Neural progenitor cell (in vitro differentiated cells): ENCODE measurements around the gene RAB9A. TPM values are rescaled to one million over a fixed set of nuclear protein-coding genes. Genes with fewer than 3 reads are reported as not detected.

ENCODE experiments used
- DNase-seq: peaks from one replicate; pipeline ENCODE4 v3.0.0-alpha.2; 2016; ENCODE audit warnings: low spot score
- H2AFZ ChIP-seq: fragments of 200-600 bp; sonication (generic); replicated peaks from 2 replicates; pipeline ENCODE4 v1.6.1; 2016; ENCODE audit warnings: antibody characterized with exemption
- H3F3A ChIP-seq: fragments of 200-600 bp; sonication (generic); 2 replicates; pipeline ENCODE4 v1.6.1; 2016; ENCODE audit warnings: antibody characterized with exemption, low read depth
- H3K27ac ChIP-seq: fragments of 200-600 bp; sonication (generic); 2 replicates; pipeline ENCODE4 v1.5.1; 2016; ENCODE audit warnings: mild to moderate bottlenecking
- H3K27me3 ChIP-seq: fragments of 200-600 bp; sonication (generic); 2 replicates; pipeline ENCODE4 v1.6.1; 2016; ENCODE audit warnings: mild to moderate bottlenecking, moderate library complexity
- H3K36me3 ChIP-seq: fragments of 200-600 bp; sonication (generic); 2 replicates; pipeline ENCODE4 v1.5.1; 2016
- H3K4me1 ChIP-seq: fragments of 200-600 bp; sonication (generic); 2 replicates; pipeline ENCODE4 v1.6.1; 2016; ENCODE audit warnings: mixed run types
- H3K4me2 ChIP-seq: fragments of 200-600 bp; sonication (generic); 2 replicates; pipeline ENCODE4 v1.6.1; 2016
- H3K4me3 ChIP-seq: fragments of 200-600 bp; sonication (generic); 2 replicates; pipeline ENCODE4 v1.5.1; 2016
- H3K79me2 ChIP-seq: fragments of 200-600 bp; sonication (generic); 2 replicates; pipeline ENCODE4 v1.6.1; 2016; ENCODE audit warnings: low read depth
- H3K9ac ChIP-seq: fragments of 200-600 bp; sonication (generic); 2 replicates; pipeline ENCODE4 v1.6.1; 2016
- H3K9me3 ChIP-seq: fragments of 200-600 bp; sonication (generic); 2 replicates; pipeline ENCODE4 v1.5.1; 2016; ENCODE audit warnings: low read depth
- H4K20me1 ChIP-seq: fragments of 200-600 bp; sonication (generic); 2 replicates; pipeline ENCODE4 v1.6.1; 2016; ENCODE audit warnings: low read depth
- H3K27ac Mint-ChIP-seq: 3 replicates; pipeline ENCODE4 v1.8.0; 2021; ENCODE audit warnings: mixed read lengths
- H3K27me3 Mint-ChIP-seq: 2 replicates; pipeline ENCODE4 v1.8.0; 2022; ENCODE audit warnings: low read depth, mild to moderate bottlenecking, inconsistent platforms, moderate library complexity, mixed read lengths; ENCODE audit not compliant: insufficient read depth
- H3K36me3 Mint-ChIP-seq: 3 replicates; pipeline ENCODE4 v1.8.0; 2021; ENCODE audit warnings: mixed read lengths
- H3K4me1 Mint-ChIP-seq: 3 replicates; pipeline ENCODE4 v1.8.0; 2021; ENCODE audit warnings: mixed read lengths
- H3K4me3 Mint-ChIP-seq: 3 replicates; pipeline ENCODE4 v1.8.0; 2021; ENCODE audit warnings: mild to moderate bottlenecking, moderate library complexity, mixed read lengths
- H3K9me3 Mint-ChIP-seq: 3 replicates; pipeline ENCODE4 v1.8.0; 2020; ENCODE audit warnings: mixed read lengths
- EZH2 ChIP-seq: fragments of 200-600 bp; sonication (generic); IDR thresholded peaks from 2 replicates; pipeline ENCODE4 v1.6.1; 2017; ENCODE audit warnings: antibody characterized with exemption, mild to moderate bottlenecking, moderate library complexity
- EZH2phosphoT487 ChIP-seq: fragments of 200-600 bp; sonication (generic); IDR thresholded peaks from 2 replicates; pipeline ENCODE4 v1.6.1; 2017; ENCODE audit warnings: antibody characterized with exemption
- total RNA-seq: library from RNA; depleted of rRNA; stranded (reverse); fragments of >200 nt; gene quantifications from 2 replicates; pipeline ENCODE4 v1.2.3, GENCODE V29; 2015; ENCODE audit warnings: low replicate concordance
- TF ChIP-seq, protein P1 (sequence below): fragments of 200-600 bp; sonication (generic); IDR thresholded peaks from 2 replicates; pipeline ENCODE4 v1.5.1; 2017; ENCODE audit warnings: antibody characterized with exemption, mild to moderate bottlenecking

Gene RAB9A
- total RNA-seq, 1 donor from 2014 or later = 30.5 TPM

DNA sequence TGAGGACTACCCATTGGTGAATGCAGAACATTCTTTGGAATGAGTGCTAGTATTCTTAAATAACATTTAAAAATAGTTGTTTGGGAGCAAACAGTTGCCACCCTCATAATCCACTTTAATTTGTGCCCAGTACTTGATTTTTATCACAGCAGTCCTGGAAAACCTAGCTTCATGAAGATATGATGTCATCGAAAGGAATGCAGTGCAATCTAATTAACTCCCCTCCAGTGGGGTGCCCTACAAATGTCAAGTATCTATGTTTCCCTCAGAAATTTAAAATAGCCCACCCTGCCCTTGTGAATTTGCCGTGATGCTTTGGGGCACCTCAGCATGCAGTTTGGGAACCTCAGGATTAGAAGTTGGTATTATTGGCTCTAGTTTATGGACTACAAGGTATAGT lies 5.4 kb downstream of the RAB9A start:
- H3K9ac ChIP-seq = no peak overlapping the region
- H3K36me3 Mint-ChIP-seq = peaks cover 1% of the 10 kb centered on the region
- no peaks in the 10 kb centered on the region for H3K36me3 ChIP-seq
- no peak overlapping the region for H3K4me3 Mint-ChIP-seq
- H3K27ac Mint-ChIP-seq = no peak overlapping the region
- peaks cover 99% of the 10 kb centered on the region for H3K79me2 ChIP-seq
- H3K9me3 ChIP-seq = no peaks in the 10 kb centered on the region
- TF ChIP-seq, protein P1, sequence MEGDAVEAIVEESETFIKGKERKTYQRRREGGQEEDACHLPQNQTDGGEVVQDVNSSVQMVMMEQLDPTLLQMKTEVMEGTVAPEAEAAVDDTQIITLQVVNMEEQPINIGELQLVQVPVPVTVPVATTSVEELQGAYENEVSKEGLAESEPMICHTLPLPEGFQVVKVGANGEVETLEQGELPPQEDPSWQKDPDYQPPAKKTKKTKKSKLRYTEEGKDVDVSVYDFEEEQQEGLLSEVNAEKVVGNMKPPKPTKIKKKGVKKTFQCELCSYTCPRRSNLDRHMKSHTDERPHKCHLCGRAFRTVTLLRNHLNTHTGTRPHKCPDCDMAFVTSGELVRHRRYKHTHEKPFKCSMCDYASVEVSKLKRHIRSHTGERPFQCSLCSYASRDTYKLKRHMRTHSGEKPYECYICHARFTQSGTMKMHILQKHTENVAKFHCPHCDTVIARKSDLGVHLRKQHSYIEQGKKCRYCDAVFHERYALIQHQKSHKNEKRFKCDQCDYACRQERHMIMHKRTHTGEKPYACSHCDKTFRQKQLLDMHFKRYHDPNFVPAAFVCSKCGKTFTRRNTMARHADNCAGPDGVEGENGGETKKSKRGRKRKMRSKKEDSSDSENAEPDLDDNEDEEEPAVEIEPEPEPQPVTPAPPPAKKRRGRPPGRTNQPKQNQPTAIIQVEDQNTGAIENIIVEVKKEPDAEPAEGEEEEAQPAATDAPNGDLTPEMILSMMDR = no peak
- TF ChIP-seq EZH2 (no peak), EZH2phosphoT487 (no peak)
- DNase-seq = no peak
- no peak overlapping the region for H3K27ac ChIP-seq
- H3K27me3 Mint-ChIP-seq = no peaks in the 10 kb centered on the region
- H3K4me2 ChIP-seq = no peak overlapping the region
- no peak overlapping the region for H3K4me3 ChIP-seq
- H3F3A ChIP-seq = no peaks in the 10 kb centered on the region
- H3K4me1 Mint-ChIP-seq = peaks cover 29% of the 10 kb centered on the region
- H3K9me3 Mint-ChIP-seq = no peaks in the 10 kb centered on the region
- H2AFZ ChIP-seq = no peak overlapping the region
- H3K4me1 ChIP-seq = peaks cover 21% of the 10 kb centered on the region
- H3K27me3 ChIP-seq = no peaks in the 10 kb centered on the region
- peaks cover 68% of the 10 kb centered on the region for H4K20me1 ChIP-seq

DNA sequence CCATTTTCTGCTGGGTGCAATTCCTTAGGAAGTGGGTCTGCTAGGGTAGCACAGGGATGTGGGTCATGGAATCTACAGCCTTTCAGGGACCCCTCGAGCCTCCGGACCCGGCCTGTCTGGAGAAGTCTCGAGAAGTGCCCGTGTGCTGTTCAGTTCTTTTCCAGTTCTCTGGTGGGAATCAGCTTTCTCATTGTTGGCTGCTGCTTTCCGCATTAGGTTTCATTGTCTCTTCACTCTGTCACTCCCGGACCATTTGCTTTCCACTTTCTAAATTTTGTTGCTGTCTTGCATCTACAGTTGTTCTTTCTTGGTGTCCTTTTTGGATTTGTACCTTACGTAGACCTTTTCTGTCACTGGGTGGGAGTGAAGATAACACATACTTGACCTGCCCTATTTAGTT lies 6.1 kb downstream of the RAB9A start:
- Mint-ChIP-seq H3K9me3 (no peaks in the 10 kb centered on the region), H3K4me1 (peaks cover 29% of the 10 kb centered on the region), H3K4me3 (no peak overlapping the region), H3K27ac (no peak overlapping the region), H3K36me3 (peaks cover 1% of the 10 kb centered on the region), H3K27me3 (no peaks in the 10 kb centered on the region)
- Histone ChIP-seq H3K9ac (no peak overlapping the region), H2AFZ (no peak overlapping the region), H3K27ac (no peak overlapping the region), H3K27me3 (no peaks in the 10 kb centered on the region), H3K9me3 (no peaks in the 10 kb centered on the region), H3K36me3 (no peaks in the 10 kb centered on the region), H3K4me2 (no peak overlapping the region), H3K79me2 (peaks cover 99% of the 10 kb centered on the region), H3K4me3 (no peak overlapping the region), H3K4me1 (peaks cover 23% of the 10 kb centered on the region), H4K20me1 (peaks cover 74% of the 10 kb centered on the region), H3F3A (no peaks in the 10 kb centered on the region)
- DNase-seq = no peak
- TF ChIP-seq, protein P1 = no peak
- TF ChIP-seq EZH2 (no peak), EZH2phosphoT487 (no peak)

DNA sequence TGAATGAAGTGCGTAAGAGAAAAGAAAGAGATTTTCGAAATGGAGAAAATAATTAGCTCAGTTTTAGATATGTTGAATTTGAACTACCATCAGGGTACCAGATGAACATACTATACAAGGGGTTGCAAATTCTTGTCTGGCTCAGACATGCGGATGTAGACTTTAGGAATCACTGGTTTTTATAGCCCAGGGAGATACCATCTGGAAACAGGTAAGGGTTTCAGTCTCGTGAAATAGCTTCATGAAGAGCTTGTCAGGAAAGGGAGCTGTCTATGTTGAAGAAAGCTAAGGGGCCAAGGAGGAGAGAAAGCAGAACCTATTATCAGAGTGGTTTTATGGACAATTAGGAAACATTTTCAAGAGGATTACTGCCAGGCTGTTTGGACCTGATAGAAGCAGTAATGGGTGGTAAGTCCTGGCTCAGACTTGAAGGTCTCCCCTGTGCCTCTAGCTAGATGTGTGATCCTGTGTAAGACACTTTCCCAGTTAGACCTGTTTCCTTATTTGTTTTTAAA lies 6.7 kb downstream of the RAB9A start:
- Histone ChIP-seq H3K4me1 (peaks cover 19% of the 10 kb centered on the region), H3K4me3 (no peak overlapping the region), H3K27ac (no peak overlapping the region), H3K4me2 (no peak overlapping the region), H3K9ac (no peak overlapping the region), H3K9me3 (no peaks in the 10 kb centered on the region), H3K27me3 (no peaks in the 10 kb centered on the region), H2AFZ (no peak overlapping the region), H3K79me2 (peaks cover 99% of the 10 kb centered on the region), H4K20me1 (peaks cover 74% of the 10 kb centered on the region), H3F3A (no peaks in the 10 kb centered on the region), H3K36me3 (no peaks in the 10 kb centered on the region)
- no peak for DNase-seq
- H3K4me3 Mint-ChIP-seq = no peak overlapping the region
- no peaks in the 10 kb centered on the region for H3K27me3 Mint-ChIP-seq
- TF ChIP-seq, protein P1 = no peak
- TF ChIP-seq EZH2 (no peak), EZH2phosphoT487 (no peak)
- H3K36me3 Mint-ChIP-seq = peaks cover 1% of the 10 kb centered on the region
- H3K9me3 Mint-ChIP-seq = no peaks in the 10 kb centered on the region
- no peak overlapping the region for H3K27ac Mint-ChIP-seq
- H3K4me1 Mint-ChIP-seq = peaks cover 24% of the 10 kb centered on the region
